ENCODE data around the gene PSMA1.
A peak's percentile ranks its signal among the peaks of the same experiment; 100 is the strongest.
"Not testable (repeated sequence)": the region's sequence is repeated elsewhere in the genome, so short reads cannot be mapped to it uniquely, and the experiment has no call there.

The PSMA1 gene

GRCh38 chr11:14519917-14520746 is at the start of gene PSMA1:
Gene PSMA1 (minus strand): TSS chr11:14520386. CDS start chr11:14520299, 87 bp downstream.
- Histone ChIP-seq H4K20me1 (ENCODE audit: insufficient read depth, low read length) (no peaks in the 10 kb centered on the region), H3K36me3 (ENCODE audit: insufficient read depth, low read length) (peaks cover 33% of the 10 kb centered on the region), H3K9ac (ENCODE audit: low read length) (peak within 1 kb of the TSS; percentile 86), H3K4me2 (ENCODE audit: low read length) (peak within 1 kb of the TSS; percentile 72), H3K79me2 (ENCODE audit: insufficient read depth, low read length) (peaks cover 20% of the 10 kb centered on the region), H3K27ac (ENCODE audit: low read depth, low read length, poor library complexity, severe bottlenecking) (peak within 1 kb of the TSS; percentile 65), H3K4me3 (ENCODE audit: low read depth, low read length, poor library complexity, severe bottlenecking) (peak within 1 kb of the TSS; percentile 90), H3K9me3 (ENCODE audit: low read length) (no peaks in the 10 kb centered on the region), H3F3A (ENCODE audit: insufficient read depth, low read length) (no peaks in the 10 kb centered on the region), H3K4me1 (ENCODE audit: insufficient read depth, low read length, severe bottlenecking) (peaks cover 19% of the 10 kb centered on the region), H3K27me3 (ENCODE audit: insufficient read depth, low read length) (no peaks in the 10 kb centered on the region), H3K9me2 (ENCODE audit: low read depth, low read length) (no peaks in the 10 kb centered on the region), H2AFZ (ENCODE audit: low read length) (0 out of 2 replicates have a peak within 1 kb of the TSS, but pooled peaks have one; percentile 17)
- no peak for TF ChIP-seq CTCF (IDR thresholded peaks at IDR 0.05; ENCODE audit: low read length)
- TF ChIP-seq EZH2 (IDR thresholded peaks at IDR 0.05; ENCODE audit: borderline replicate concordance, low read length): no peak

DNA sequence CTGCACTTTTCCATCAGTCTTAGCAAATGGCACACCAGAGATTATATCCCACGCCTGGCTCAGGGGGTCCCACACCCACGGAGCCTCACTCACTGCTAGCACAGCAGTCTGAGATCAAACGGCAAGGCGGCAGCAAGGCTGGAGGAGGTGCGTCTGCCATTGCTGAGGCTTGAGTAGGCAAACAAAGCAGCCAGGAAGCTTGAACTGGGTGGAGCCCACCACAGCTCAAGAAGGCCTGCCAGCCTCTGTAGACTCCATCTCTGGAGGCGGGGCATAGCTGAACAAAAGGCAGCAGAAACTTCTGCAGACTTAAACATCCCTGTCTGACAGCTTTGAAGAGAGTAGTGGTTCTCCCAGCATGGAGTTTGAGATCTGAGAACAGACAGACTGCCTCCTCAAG is 49.3 kb upstream of the PSMA1 start:
- H3K9ac ChIP-seq (ENCODE audit: low read length); H3K79me2 ChIP-seq (ENCODE audit: insufficient read depth, low read length); H3K36me3 ChIP-seq (ENCODE audit: insufficient read depth, low read length); H2AFZ ChIP-seq (ENCODE audit: low read length); H3F3A ChIP-seq (ENCODE audit: insufficient read depth, low read length); H3K27ac ChIP-seq (ENCODE audit: low read depth, low read length, poor library complexity, severe bottlenecking); H4K20me1 ChIP-seq (ENCODE audit: insufficient read depth, low read length); H3K9me2 ChIP-seq (ENCODE audit: low read depth, low read length); H3K4me3 ChIP-seq (ENCODE audit: low read depth, low read length, poor library complexity, severe bottlenecking); H3K4me1 ChIP-seq (ENCODE audit: insufficient read depth, low read length, severe bottlenecking); H3K4me2 ChIP-seq (ENCODE audit: low read length); H3K27me3 ChIP-seq (ENCODE audit: insufficient read depth, low read length); H3K9me3 ChIP-seq (ENCODE audit: low read length): not testable (repeated sequence)

GRCh38 chr11:14567064-14567651 is 47.0 kb upstream of the PSMA1 start:
- Histone ChIP-seq H2AFZ (ENCODE audit: low read length) (no peak overlapping the region), H3K79me2 (ENCODE audit: insufficient read depth, low read length) (no peaks in the 10 kb centered on the region), H3K4me2 (ENCODE audit: low read length) (no peak overlapping the region), H3K27ac (ENCODE audit: low read depth, low read length, poor library complexity, severe bottlenecking) (no peak overlapping the region), H3K9me2 (ENCODE audit: low read depth, low read length) (no peaks in the 10 kb centered on the region), H3K4me1 (ENCODE audit: insufficient read depth, low read length, severe bottlenecking) (no peaks in the 10 kb centered on the region), H3K27me3 (ENCODE audit: insufficient read depth, low read length) (no peaks in the 10 kb centered on the region), H3K9me3 (ENCODE audit: low read length) (no peaks in the 10 kb centered on the region), H3K36me3 (ENCODE audit: insufficient read depth, low read length) (no peaks in the 10 kb centered on the region), H3F3A (ENCODE audit: insufficient read depth, low read length) (no peaks in the 10 kb centered on the region), H3K9ac (ENCODE audit: low read length) (no peak overlapping the region), H4K20me1 (ENCODE audit: insufficient read depth, low read length) (no peaks in the 10 kb centered on the region), H3K4me3 (ENCODE audit: low read depth, low read length, poor library complexity, severe bottlenecking) (no peak overlapping the region)
- TF ChIP-seq EZH2 (IDR thresholded peaks at IDR 0.05; ENCODE audit: borderline replicate concordance, low read length): no peak

- no peaks in the 10 kb centered on the region for H4K20me1 ChIP-seq (ENCODE audit: insufficient read depth, low read length)
- no peaks in the 10 kb centered on the region for H3K9me3 ChIP-seq (ENCODE audit: low read length)
- no peaks in the 10 kb centered on the region for H3K27me3 ChIP-seq (ENCODE audit: insufficient read depth, low read length)
- H3K27ac ChIP-seq (ENCODE audit: low read depth, low read length, poor library complexity, severe bottlenecking): no peak overlapping the region
- H3K36me3 ChIP-seq (ENCODE audit: insufficient read depth, low read length): no peaks in the 10 kb centered on the region
- no peak overlapping the region for H3K4me3 ChIP-seq (ENCODE audit: low read depth, low read length, poor library complexity, severe bottlenecking)
- TF ChIP-seq CTCF (IDR thresholded peaks at IDR 0.05; ENCODE audit: low read length): no peak
- no peak for TF ChIP-seq EZH2 (IDR thresholded peaks at IDR 0.05; ENCODE audit: borderline replicate concordance, low read length)
- H2AFZ ChIP-seq (ENCODE audit: low read length): no peak overlapping the region
- no peak overlapping the region for H3K9ac ChIP-seq (ENCODE audit: low read length)
- H3K4me2 ChIP-seq (ENCODE audit: low read length): no peak overlapping the region
- no peaks in the 10 kb centered on the region for H3K9me2 ChIP-seq (ENCODE audit: low read depth, low read length)
- no peaks in the 10 kb centered on the region for H3K79me2 ChIP-seq (ENCODE audit: insufficient read depth, low read length)
- H3K4me1 ChIP-seq (ENCODE audit: insufficient read depth, low read length, severe bottlenecking): no peaks in the 10 kb centered on the region
- H3F3A ChIP-seq (ENCODE audit: insufficient read depth, low read length): no peaks in the 10 kb centered on the region
Measured at GRCh38 chr11:14566331-14567063, 46.3 kb upstream of the PSMA1 start.
